ENCODE data around the gene GJA4.
"Not testable (repeated sequence)": the region's sequence is repeated elsewhere in the genome, so short reads cannot be mapped to it uniquely, and the experiment has no call there.

Gene GJA4

DNA sequence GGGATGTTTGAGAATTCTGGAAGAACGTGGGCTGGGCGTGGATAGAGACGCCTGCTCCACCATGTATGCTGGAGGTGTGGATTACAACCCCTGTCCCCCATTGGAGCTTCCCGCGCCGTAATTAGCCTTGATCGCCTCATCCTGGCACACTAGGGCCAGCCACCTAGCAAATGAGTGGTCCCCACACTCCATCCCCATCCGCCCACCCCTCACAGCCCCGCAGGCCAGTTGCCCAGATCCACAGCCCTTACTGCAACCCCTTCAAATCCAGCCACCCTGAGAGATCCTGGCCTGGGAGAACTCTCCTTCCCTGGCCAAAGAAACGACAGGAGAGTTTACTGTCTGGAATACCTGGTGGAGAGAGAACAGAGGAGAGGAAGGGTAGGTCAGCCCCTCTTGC is 375 bp upstream of the GJA4 start:
- DNase-seq = no peak

GRCh38 chr1:34794001-34794789 is 1.4 kb downstream of the GJA4 start:
- DNase-seq = no peak

GRCh38 chr1:34794790-34795180 is 2.0 kb downstream of the GJA4 start:
- DNase-seq = no peak

GRCh38 chr1:34795916-34796315 is 3.1 kb downstream of the GJA4 start:
- no peak for DNase-seq

- no peak for DNase-seq
These were observed 4.2 kb downstream of the GJA4 start for GRCh38 chr1:34796990-34797389.

GRCh38 chr1:34800214-34800613 is 7.4 kb downstream of the GJA4 start:
- peak; percentile 19 for DNase-seq

DNA sequence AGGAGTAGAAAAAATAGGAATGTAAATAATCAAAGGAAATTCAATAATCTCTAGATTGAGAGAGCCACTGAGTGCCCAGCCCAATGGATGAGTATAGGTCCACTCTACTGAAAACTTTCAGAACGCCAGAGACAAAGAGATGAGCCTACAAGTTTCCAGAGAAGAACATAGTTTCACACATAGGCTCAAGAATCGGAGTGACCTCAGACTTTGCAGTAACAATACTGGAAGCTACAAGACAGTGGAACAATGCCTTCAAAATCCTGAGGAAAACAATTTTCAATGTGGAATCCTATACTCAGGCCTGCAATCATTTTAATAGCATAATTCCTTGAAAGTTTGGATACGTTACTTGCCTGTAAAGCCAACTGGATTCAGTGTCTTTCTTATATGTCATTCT is 11.0 kb downstream of the GJA4 start:
- no peak for DNase-seq

DNA sequence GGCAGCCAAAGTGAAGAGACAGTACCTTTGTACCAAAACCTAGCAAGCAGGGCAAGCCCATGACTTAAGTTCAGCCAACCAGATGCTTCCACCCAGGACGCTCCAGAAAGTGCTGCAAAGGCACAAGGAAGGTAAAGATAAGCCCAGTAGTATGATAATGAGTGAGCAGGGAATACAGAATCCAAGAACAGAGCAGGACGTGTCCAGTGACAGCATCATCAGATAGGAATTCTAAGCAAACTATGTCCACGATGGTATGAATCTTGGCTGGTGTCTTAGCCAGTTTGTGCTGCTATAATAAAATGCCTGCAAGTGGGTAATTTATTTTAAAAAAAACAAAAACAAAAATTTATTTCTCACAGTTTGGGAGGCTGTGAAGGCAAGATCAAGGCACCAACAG is 13.6 kb downstream of the GJA4 start:
- DNase-seq = no peak

DNA sequence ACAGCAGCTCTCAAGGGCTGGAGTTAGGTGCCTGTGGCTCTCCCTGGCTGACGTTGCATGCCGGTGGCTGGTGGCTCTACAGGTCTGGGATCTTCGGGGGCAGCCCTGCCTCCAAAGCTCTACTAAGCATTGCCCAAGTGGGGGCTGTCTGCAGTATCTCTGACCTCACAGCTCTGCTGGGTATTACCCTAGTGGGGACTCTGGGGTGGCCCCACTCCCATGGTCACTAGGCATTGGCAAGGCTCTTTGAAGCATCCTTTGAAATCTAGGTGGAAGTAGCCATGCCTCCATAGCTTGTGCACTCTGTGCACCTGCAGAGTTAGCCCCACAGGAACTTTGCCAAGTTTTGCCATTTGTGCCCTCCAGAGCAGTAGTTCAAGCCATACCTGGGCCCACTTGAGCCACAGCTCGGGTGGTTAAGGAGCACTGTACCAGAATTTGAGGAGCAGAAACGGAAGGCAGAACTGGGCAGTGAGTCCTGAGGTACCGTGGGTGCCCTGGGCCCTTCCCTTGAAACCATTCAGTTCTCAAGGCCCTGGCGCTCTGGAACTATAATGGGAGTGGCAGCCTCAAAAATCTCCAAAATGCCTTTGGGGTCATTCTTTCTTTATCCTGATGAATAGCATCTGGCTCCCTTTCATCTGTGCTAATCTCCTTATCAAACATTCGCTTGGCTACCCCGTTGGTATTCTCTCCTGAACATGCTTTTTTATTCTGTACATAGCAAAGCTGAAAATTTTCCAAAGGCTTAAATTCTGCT is 15.4 kb downstream of the GJA4 start:
- no peak for DNase-seq

- not testable (repeated sequence) for DNase-seq
These were observed 18.0 kb downstream of the GJA4 start for GRCh38 chr1:34810781-34811180.

GRCh38 chr1:34816332-34816731 is 23.5 kb downstream of the GJA4 start:
- no peak for DNase-seq

DNA sequence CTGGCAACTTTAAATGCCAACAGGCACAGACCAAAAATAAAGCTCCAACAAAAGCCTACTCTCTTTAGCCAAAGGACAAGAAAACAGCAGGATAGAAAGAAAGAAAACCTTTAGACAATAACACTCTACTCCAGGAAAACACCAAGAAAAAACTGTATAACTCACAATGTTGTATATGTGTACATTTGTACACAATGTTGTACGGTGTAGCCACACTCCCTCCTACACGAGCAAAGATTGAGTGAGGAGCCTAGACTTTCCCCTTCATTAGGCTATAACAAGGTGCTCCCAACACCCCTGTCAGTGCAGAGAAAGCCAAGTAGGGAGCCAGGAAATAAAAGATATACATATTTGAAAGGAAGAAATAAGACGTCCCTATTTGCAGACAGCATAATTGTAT is 24.0 kb downstream of the GJA4 start:
- no peak for DNase-seq

- DNase-seq = not testable (repeated sequence)
These were observed 26.1 kb downstream of the GJA4 start for GRCh38 chr1:34818862-34819261.

- DNase-seq = no peak
These were observed 29.4 kb downstream of the GJA4 start for GRCh38 chr1:34822202-34822601.

DNA sequence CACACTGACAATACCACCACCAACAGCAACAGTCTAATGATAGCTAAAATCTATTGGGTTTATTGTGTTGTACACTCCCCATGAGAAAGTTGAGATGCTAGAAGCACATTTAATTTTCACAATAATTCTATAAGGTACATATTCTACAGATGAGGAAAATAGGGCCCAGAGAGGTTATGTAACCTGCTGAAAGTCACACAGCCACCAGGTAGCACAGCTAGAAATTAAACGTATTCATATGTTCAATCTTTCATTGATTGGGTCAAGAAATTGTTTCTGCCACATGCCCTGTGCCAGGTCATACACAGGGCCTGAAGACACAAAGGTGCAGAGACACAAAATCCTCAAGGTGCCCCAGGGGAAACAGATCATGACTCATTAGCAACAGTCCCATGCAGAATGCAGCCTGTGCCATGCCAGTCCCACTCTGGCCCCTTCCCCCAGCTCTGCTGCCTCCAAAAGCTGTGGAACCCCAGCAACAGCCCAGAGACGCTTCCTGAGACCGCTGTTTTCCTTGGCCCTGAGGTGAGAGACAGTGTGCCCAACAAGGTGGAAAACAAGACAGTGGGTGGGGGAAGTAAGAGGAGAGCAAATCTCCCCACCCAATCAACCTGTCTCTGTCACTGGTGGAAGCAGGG is 32.1 kb downstream of the GJA4 start:
- no peak for DNase-seq

DNA sequence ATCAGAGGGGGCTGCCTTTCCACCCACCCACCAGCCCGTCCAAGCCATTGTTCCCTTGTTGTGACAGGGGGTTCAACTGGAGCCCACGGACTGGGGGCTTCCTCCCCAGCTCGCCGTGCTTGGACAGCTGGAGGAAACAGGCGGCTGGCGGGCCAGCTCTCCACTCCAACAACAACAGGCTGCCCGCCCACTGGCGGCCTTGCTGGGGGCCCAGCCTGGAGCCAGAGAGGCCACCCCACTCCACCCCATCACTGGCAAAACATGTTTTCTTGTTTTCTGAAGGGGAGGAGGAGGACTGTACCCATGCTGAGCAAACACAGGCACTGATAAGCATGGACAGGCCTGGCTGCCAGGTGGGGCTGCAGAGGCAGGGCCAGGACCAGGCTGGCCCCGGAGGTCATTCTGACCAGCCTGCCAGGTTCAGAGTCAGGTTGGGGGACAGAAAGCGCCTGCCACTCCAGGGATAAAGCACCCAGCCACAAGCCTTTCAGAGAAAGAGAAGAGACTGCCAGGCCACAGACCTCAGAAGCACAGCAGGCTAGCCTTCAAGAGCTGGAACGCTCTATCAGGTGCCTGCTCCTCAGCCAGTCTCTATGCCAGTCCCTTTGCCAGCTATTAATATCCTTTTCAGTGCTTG is 32.8 kb downstream of the GJA4 start:
- no peak for DNase-seq

- DNase-seq = no peak
These were observed 34.6 kb downstream of the GJA4 start for GRCh38 chr1:34827341-34827941.

DNA sequence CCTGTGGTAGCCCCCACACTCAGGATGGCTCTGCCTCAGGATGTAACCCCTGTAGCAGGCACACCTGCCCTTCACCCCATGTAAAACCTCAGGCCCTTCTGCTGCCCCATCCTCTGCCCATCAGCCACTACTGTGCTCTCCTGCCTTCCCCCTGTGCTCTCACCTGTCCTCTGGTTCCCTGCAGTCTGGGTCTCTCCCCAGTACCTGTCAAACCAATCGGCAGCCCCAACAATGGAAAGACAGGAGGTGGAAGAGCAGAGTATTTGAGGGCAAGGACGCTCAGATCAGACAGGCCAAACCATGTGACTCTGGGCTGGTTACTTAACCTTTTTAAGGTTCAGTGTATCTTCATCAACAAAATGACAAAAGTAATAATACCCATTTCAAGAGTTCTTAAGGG is 35.8 kb downstream of the GJA4 start:
- no peak for DNase-seq

DNA sequence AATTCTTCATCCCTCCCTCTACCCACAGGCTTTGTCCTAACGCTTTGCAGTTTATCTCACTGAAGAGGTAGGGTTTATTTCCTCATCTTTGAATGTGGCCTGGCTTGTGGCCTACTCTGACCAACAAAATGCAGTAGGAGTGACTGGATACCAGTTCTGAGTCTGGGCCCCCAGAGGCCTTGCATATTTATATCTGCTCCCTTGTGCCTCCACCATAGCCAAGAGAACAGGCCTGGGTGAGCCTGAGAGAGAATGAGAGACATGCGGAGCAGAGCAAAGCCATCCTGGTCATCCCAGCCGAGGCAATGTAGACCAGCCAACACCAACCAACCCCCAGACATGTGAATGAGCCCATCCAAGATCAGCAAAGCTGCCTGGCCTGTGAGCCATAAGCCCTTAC is 36.5 kb downstream of the GJA4 start:
- DNase-seq = no peak

- DNase-seq = no peak
These were observed 39.0 kb downstream of the GJA4 start for GRCh38 chr1:34831721-34832246.

DNA sequence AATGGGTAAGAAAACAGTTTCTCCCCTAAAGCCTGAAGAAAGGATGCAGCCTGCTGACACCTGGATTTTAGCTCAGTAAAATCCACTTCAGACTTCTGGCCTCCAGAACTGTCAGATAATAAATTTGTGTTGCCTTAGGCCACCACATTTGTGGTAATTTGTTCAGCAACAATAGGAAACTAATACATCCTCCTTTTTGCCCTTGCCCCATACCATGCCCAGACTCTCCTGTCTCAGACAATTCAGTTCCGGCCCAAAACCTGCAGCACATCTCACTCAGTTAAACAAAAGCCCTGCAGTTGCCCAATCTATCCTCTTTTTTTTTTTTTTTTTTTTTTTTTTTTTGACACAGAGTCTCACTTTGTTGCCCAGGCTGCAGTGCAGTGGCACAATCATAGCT is 40.9 kb downstream of the GJA4 start:
- no peak for DNase-seq

GRCh38 chr1:34839526-34840305 is 46.9 kb downstream of the GJA4 start:
- no peak for DNase-seq
